Loucy (cell line): ENCODE data around the gene STMND1.

Source experiments
- H2AFZ ChIP-seq: fragments of 200-600 bp; sonication (generic); 2 replicates; pipeline ENCODE4 v1.6.0; 2016; ENCODE audit warnings: antibody characterized with exemption, mild to moderate bottlenecking, low read length, moderate library complexity
- H3F3A ChIP-seq: fragments of 200-600 bp; 2 replicates; pipeline ENCODE4 v1.6.0; 2016; ENCODE audit warnings: antibody characterized with exemption, low read depth, mild to moderate bottlenecking
- H3K27me3 ChIP-seq: fragments of 200-600 bp; sonication (generic); 2 replicates; pipeline ENCODE4 v1.6.1; 2014; ENCODE audit warnings: low read length, mild to moderate bottlenecking; ENCODE audit not compliant: insufficient read depth, poor library complexity, severe bottlenecking
- H3K36me3 ChIP-seq: fragments of 200-600 bp; sonication (generic); 2 replicates; pipeline ENCODE4 v1.6.1; 2016; ENCODE audit warnings: low read length; ENCODE audit not compliant: insufficient read depth
- H3K4me1 ChIP-seq: fragments of 200-600 bp; sonication (generic); 2 replicates; pipeline ENCODE4 v1.5.1; 2014; ENCODE audit warnings: low read length, mild to moderate bottlenecking; ENCODE audit not compliant: insufficient read depth, poor library complexity, severe bottlenecking
- H3K4me2 ChIP-seq: fragments of 200-600 bp; sonication (generic); 2 replicates; pipeline ENCODE4 v1.6.0; 2014; ENCODE audit warnings: antibody characterized with exemption, low read length, low read depth, mild to moderate bottlenecking; ENCODE audit not compliant: poor library complexity, severe bottlenecking
- H3K4me3 ChIP-seq: fragments of 200-600 bp; sonication (generic); 2 replicates; pipeline ENCODE4 v1.5.1; 2014; ENCODE audit warnings: low read length, mild to moderate bottlenecking, mixed read lengths; ENCODE audit not compliant: poor library complexity, severe bottlenecking
- H3K79me2 ChIP-seq: fragments of 200-600 bp; sonication (generic); 2 replicates; pipeline ENCODE4 v1.6.1; 2014; ENCODE audit warnings: low read length; ENCODE audit not compliant: insufficient read depth
- H3K9ac ChIP-seq: fragments of 200-600 bp; sonication (generic); 2 replicates; pipeline ENCODE4 v1.6.0; 2014; ENCODE audit warnings: mild to moderate bottlenecking, low read depth, low read length, moderate library complexity; ENCODE audit not compliant: poor library complexity, severe bottlenecking
- H3K9me2 ChIP-seq: fragments of 200-600 bp; sonication (generic); replicated peaks from 2 replicates; pipeline ENCODE4 v1.6.1; 2016; ENCODE audit warnings: low read depth, low read length, mixed read lengths
- H3K9me3 ChIP-seq: fragments of 200-600 bp; sonication (generic); 2 replicates; pipeline ENCODE4 v1.6.1; 2014; ENCODE audit warnings: mild to moderate bottlenecking, antibody characterized with exemption, low read length, low read depth; ENCODE audit not compliant: insufficient read depth
- H4K20me1 ChIP-seq: fragments of 200-600 bp; sonication (generic); 2 replicates; pipeline ENCODE4 v1.6.0; 2014; ENCODE audit warnings: antibody characterized with exemption, low read length, mild to moderate bottlenecking; ENCODE audit not compliant: insufficient read depth, poor library complexity, severe bottlenecking
- EZH2phosphoT487 ChIP-seq: fragments of 200-600 bp; IDR thresholded peaks from 2 replicates; pipeline ENCODE4 v1.6.1; 2018; ENCODE audit warnings: antibody characterized with exemption, mild to moderate bottlenecking, moderate library complexity, borderline replicate concordance
- TF ChIP-seq, protein P1 (sequence below): fragments of 200-600 bp; sonication (generic); conservative IDR thresholded peaks from 2 replicates; pipeline ENCODE4 v1.5.1; 2014; ENCODE audit warnings: mild to moderate bottlenecking, antibody characterized with exemption, low read length

STMND1 gene

DNA sequence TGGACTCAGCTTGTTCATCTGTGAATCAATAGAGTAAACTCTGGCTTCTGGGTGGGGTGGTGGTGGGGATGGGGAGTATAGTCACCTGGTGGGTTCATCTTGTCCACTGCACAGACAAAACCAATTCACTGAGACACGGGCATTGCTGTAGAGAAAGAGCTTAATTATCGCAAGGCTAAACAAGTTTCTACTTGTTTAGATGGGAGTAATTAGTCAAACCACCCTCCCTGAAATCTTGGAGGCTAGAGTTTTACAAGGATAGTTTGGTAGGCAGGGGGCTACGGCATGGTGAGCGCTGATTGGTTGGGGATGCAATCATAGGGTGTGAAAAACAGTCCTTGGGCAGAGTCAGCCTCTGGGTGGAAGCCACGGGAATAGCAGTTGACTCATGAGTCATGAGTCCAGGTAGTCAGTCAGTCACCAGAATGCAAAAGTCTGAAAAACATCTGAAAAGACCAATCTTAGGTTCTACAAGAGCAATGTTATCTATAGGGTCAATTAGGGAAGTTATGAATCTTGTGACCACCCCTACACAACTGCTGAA, 77.8 kb downstream of the STMND1 start:
- no peaks in the 10 kb centered on the region for H3K27me3 ChIP-seq
- H3K4me3 ChIP-seq = no peak overlapping the region
- no peaks in the 10 kb centered on the region for H3K9me2 ChIP-seq
- no peak for TF ChIP-seq EZH2phosphoT487
- TF ChIP-seq, protein P1, sequence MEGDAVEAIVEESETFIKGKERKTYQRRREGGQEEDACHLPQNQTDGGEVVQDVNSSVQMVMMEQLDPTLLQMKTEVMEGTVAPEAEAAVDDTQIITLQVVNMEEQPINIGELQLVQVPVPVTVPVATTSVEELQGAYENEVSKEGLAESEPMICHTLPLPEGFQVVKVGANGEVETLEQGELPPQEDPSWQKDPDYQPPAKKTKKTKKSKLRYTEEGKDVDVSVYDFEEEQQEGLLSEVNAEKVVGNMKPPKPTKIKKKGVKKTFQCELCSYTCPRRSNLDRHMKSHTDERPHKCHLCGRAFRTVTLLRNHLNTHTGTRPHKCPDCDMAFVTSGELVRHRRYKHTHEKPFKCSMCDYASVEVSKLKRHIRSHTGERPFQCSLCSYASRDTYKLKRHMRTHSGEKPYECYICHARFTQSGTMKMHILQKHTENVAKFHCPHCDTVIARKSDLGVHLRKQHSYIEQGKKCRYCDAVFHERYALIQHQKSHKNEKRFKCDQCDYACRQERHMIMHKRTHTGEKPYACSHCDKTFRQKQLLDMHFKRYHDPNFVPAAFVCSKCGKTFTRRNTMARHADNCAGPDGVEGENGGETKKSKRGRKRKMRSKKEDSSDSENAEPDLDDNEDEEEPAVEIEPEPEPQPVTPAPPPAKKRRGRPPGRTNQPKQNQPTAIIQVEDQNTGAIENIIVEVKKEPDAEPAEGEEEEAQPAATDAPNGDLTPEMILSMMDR = no peak
- H3K36me3 ChIP-seq = no peaks in the 10 kb centered on the region
- H3K9ac ChIP-seq = no peak overlapping the region
- no peaks in the 10 kb centered on the region for H3F3A ChIP-seq
- no peaks in the 10 kb centered on the region for H3K4me1 ChIP-seq
- no peak overlapping the region for H2AFZ ChIP-seq
- H4K20me1 ChIP-seq = no peaks in the 10 kb centered on the region
- no peaks in the 10 kb centered on the region for H3K79me2 ChIP-seq
- no peaks in the 10 kb centered on the region for H3K9me3 ChIP-seq
- no peak overlapping the region for H3K4me2 ChIP-seq
